IMR-90 (cell line): Measurements from ENCODE around the gene LYVE1. TPM values are rescaled to one million over a fixed set of nuclear protein-coding genes. Genes with fewer than 3 reads are reported as not detected.
A peak's percentile ranks its signal among the peaks of the same experiment; 100 is the strongest.

Experiments
- ATAC-seq: fragments of 200-7000 bp; cut with Tn5 transposase; 2 replicates; pipeline ENCODE4 v1.9.1; 2020; ENCODE audit warnings: low read depth, mild to moderate bottlenecking, moderate library complexity
- BruUV-seq: library from RNA; stranded (reverse); fragments of 400-500 nt; replicated peaks from 2 replicates; lab custom pipeline; 2021; lab: Mats Ljungman, UMichigan
- CTCF ChIA-PET: fragments of 300-600 bp; formaldehyde crosslinking; extraction: SDS; loops from one replicate; lab custom pipeline; 2021; ENCODE audit warnings: antibody characterized with exemption; lab: Yijun Ruan, JAX
- POLR2A ChIA-PET: fragments of 300-600 bp; sonication (Branson Sonifier 250); formaldehyde crosslinking; loops from one replicate; lab custom pipeline; 2022; ENCODE audit warnings: antibody characterized with exemption; ENCODE audit not compliant: unreplicated experiment; lab: Charles Lee
- DNase-seq: peaks from one replicate; pipeline ENCODE4 v3.0.0; 2013
- H2AFZ ChIP-seq: replicated peaks from 2 replicates; pipeline ENCODE3; 2013; ENCODE audit warnings: low read length, mild to moderate bottlenecking; ENCODE audit not compliant: poor library complexity
- H2AK5ac ChIP-seq: 2 replicates; pipeline ENCODE4 v1.6.1; 2013; ENCODE audit warnings: low read depth, low read length, inconsistent platforms
- H2AK9ac ChIP-seq: replicated peaks from 2 replicates; pipeline ENCODE3; 2013; ENCODE audit warnings: mild to moderate bottlenecking, low read depth, low read length, moderate library complexity; ENCODE audit not compliant: poor library complexity
- H2BK120ac ChIP-seq: 2 replicates; pipeline ENCODE4 v1.6.1; 2013; ENCODE audit warnings: low read depth, low read length, inconsistent platforms
- H2BK15ac ChIP-seq: 3 replicates; pipeline ENCODE4 v1.6.1; 2013; ENCODE audit warnings: low read depth, low read length, inconsistent platforms
- H2BK20ac ChIP-seq: 2 replicates; pipeline ENCODE4 v1.6.1; 2013; ENCODE audit warnings: low read depth, mild to moderate bottlenecking, inconsistent platforms, low read length, moderate library complexity
- H2BK5ac ChIP-seq: 2 replicates; pipeline ENCODE4 v1.6.1; 2013; ENCODE audit warnings: mild to moderate bottlenecking, low read depth, low read length, inconsistent platforms; ENCODE audit not compliant: poor library complexity, severe bottlenecking
- H3K14ac ChIP-seq: replicated peaks from 2 replicates; pipeline ENCODE4 v1.6.1; 2013; ENCODE audit warnings: low read depth, low read length, inconsistent platforms
- H3K18ac ChIP-seq: 2 replicates; pipeline ENCODE4 v1.6.1; 2013; ENCODE audit warnings: low read depth, low read length, control low read depth
- H3K23ac ChIP-seq: 2 replicates; pipeline ENCODE4 v1.6.1; 2013; ENCODE audit warnings: low read depth, low read length, inconsistent platforms
- H3K27ac ChIP-seq: 2 replicates; pipeline ENCODE4 v1.5.1; 2013; ENCODE audit warnings: mild to moderate bottlenecking, control low read depth, low read length; ENCODE audit not compliant: insufficient read depth
- H3K27me3 ChIP-seq: 2 replicates; pipeline ENCODE4 v1.6.1; 2013; ENCODE audit warnings: low read length; ENCODE audit not compliant: control insufficient read depth, insufficient read depth
- H3K36me3 ChIP-seq: 2 replicates; pipeline ENCODE4 v1.6.1; 2013; ENCODE audit warnings: low read length, mixed read lengths; ENCODE audit not compliant: control insufficient read depth, insufficient read depth
- H3K4ac ChIP-seq: 2 replicates; pipeline ENCODE4 v1.6.1; 2013; ENCODE audit warnings: low read depth, low read length, inconsistent platforms
- H3K4me1 ChIP-seq: 2 replicates; pipeline ENCODE4 v1.6.1; 2013; ENCODE audit warnings: low read length, mixed read lengths; ENCODE audit not compliant: control insufficient read depth, insufficient read depth
- H3K4me2 ChIP-seq: 2 replicates; pipeline ENCODE4 v1.6.1; 2013; ENCODE audit warnings: low read depth, mild to moderate bottlenecking, control low read depth, low read length, moderate library complexity
- H3K4me3 ChIP-seq: 2 replicates; pipeline ENCODE4 v1.5.1; 2013; ENCODE audit warnings: low read depth, mild to moderate bottlenecking, control low read depth, low read length, moderate library complexity; ENCODE audit not compliant: insufficient read depth
- H3K56ac ChIP-seq: 2 replicates; pipeline ENCODE4 v1.6.1; 2013; ENCODE audit warnings: low read length, inconsistent platforms; ENCODE audit not compliant: insufficient read depth; ENCODE audit errors: extremely low read depth
- H3K79me1 ChIP-seq, 2 experiments: 2 replicates each; pipeline ENCODE4 v1.6.1; 2013; ENCODE audit warnings: low read length in 2 of 2, inconsistent platforms in 1 of 2, low read depth in 1 of 2
- H3K9ac ChIP-seq: 2 replicates; pipeline ENCODE4 v1.6.1; 2013; ENCODE audit warnings: low read depth, low read length, control low read depth
- H3K9me1 ChIP-seq: 2 replicates; pipeline ENCODE4 v1.6.1; 2013; ENCODE audit warnings: low read length, inconsistent platforms; ENCODE audit not compliant: insufficient read depth
- H3K9me3 ChIP-seq: 2 replicates; pipeline ENCODE4 v1.6.1; 2013; ENCODE audit warnings: low read length; ENCODE audit not compliant: control insufficient read depth, insufficient read depth
- H4K20me1 ChIP-seq: 2 replicates; pipeline ENCODE4 v1.6.1; 2013; ENCODE audit warnings: low read length, inconsistent platforms; ENCODE audit not compliant: insufficient read depth
- H4K5ac ChIP-seq: 2 replicates; pipeline ENCODE4 v1.6.1; 2013; ENCODE audit warnings: mild to moderate bottlenecking, low read depth, low read length, control low read depth
- H4K8ac ChIP-seq, 2 experiments: 2 replicates each; pipeline ENCODE4 v1.6.1; 2013; ENCODE audit warnings: low read depth in 2 of 2, low read length in 2 of 2, control low read depth in 1 of 2, inconsistent platforms in 1 of 2
- H4K91ac ChIP-seq: 2 replicates; pipeline ENCODE4 v1.6.1; 2013; ENCODE audit warnings: low read depth, low read length, inconsistent platforms; ENCODE audit not compliant: insufficient read depth
- CEBPB ChIP-seq: IDR thresholded peaks from 2 replicates; pipeline ENCODE4 v1.6.1; 2012; ENCODE audit warnings: low read depth, low read length, improper control_type of control experiment
- MXI1 ChIP-seq: IDR thresholded peaks from 2 replicates; pipeline ENCODE4 v1.6.1; 2012; ENCODE audit warnings: low read depth, mild to moderate bottlenecking, low read length, moderate library complexity, borderline replicate concordance
- NFE2L2 ChIP-seq: fragments of 150-350 bp; IDR thresholded peaks from 2 replicates; pipeline ENCODE4 v1.6.1; 2016; ENCODE audit warnings: low read depth, mild to moderate bottlenecking, low read length
- USF2 ChIP-seq: fragments of 150-350 bp; IDR thresholded peaks from 2 replicates; pipeline ENCODE4 v1.6.1; 2017; ENCODE audit warnings: mild to moderate bottlenecking, antibody characterized with exemption, low read length, low read depth
- WGBS, 2 experiments: methylation state at CpG; one replicate each; pipeline versions ENCODE4 v1.1.5 to v1.1.7; 2013; ENCODE audit warnings: missing lambda C conversion rate in 2 of 2; ENCODE audit not compliant: insufficient read length in 1 of 2; ENCODE audit errors: extremely low coverage in 2 of 2; 5-methylcytosine and 5-hydroxymethylcytosine counted together
- dilution Hi-C: fragments of 300-500 bp; cut with HindIII; formaldehyde crosslinking; loops from one replicate; pipeline ENCODE4 v1.14.3; 2018; ENCODE audit warnings: low sequenced_read_pairs; ENCODE audit not compliant: unreplicated experiment
- in situ Hi-C: fragments of 300-500 bp; cut with MboI; formaldehyde crosslinking; loops from 3 replicates; pipeline ENCODE4 v1.14.3; 2019; ENCODE audit warnings: low sequenced_read_pairs, inconsistent platforms, mixed read lengths
- intact Hi-C: fragments of 100-400 bp; cut with micrococcal nuclease; formaldehyde crosslinking; loops from 2 replicates; pipeline ENCODE4 v1.10.0; 2022
- polyA plus RNA-seq, 3 experiments: library from polyadenylated mRNA; depleted of rRNA; stranded (reverse); fragments of >200 nt; gene quantifications; 2 replicates each; pipeline ENCODE4 v1.2.3, GENCODE V29; 2012; ENCODE audit warnings: low replicate concordance in 1 of 3
- total RNA-seq: library from RNA; depleted of rRNA; stranded (reverse); fragments of >200 nt; gene quantifications from 2 replicates; pipeline ENCODE4 v1.2.3, GENCODE V29; 2012

LYVE1 gene
- total and polyA plus RNA-seq, 2 of the 4 experiments (the other 2 are of a cell fraction), result not detected

- intact Hi-C loops, result no loop called here
- H3K56ac ChIP-seq, result peak overlapping the region; percentile 13
- H3K79me1 ChIP-seq, result peaks cover 0 to 18% of the 10 kb centered on the region in 2 experiments; a peak in 2 of 4 replicates
- no peaks in the 10 kb centered on the region for H4K20me1 ChIP-seq
- 73% methylated on average over 3 of the region's 6 CpGs; no CpG with 5 or more reads in 1 of the 2 experiments for WGBS, 2 experiments
- peaks cover 40% of the 10 kb centered on the region for H3K9me1 ChIP-seq
- peak; percentile 78 for DNase-seq
- peaks cover 27% of the 10 kb centered on the region for H3K4me1 ChIP-seq
- H2BK15ac ChIP-seq, result peak overlapping the region; percentile 79; the same call in 2 of the 3 replicates
- no peak overlapping the region for H2AK9ac ChIP-seq
- H3K14ac ChIP-seq, result peak overlapping the region; percentile 85
- H4K5ac ChIP-seq, result peak overlapping the region; percentile 42
- H3K4me2 ChIP-seq, result no peak overlapping the region
- ATAC-seq, result peak; percentile 84
- H3K36me3 ChIP-seq, result peaks cover 29% of the 10 kb centered on the region
- in situ Hi-C loops, result no loop called here
- H3K4ac ChIP-seq, result peak overlapping the region; percentile 88
- H2BK20ac ChIP-seq, result peak overlapping the region; percentile 93
- no peak overlapping the region for H2AFZ ChIP-seq
- H3K4me3 ChIP-seq, result no peak overlapping the region
- H3K18ac ChIP-seq, result peak overlapping the region; percentile 77
- peak overlapping the region; percentile 86 for H2BK120ac ChIP-seq
- peak overlapping the region; percentile 25 to 93 for H4K8ac ChIP-seq
- POLR2A ChIA-PET, result no interaction called here
- peak overlapping the region; percentile 51; the same call in 1 of the 2 replicates for H3K23ac ChIP-seq
- H3K27ac ChIP-seq, result peak overlapping the region; percentile 84
- TF ChIP-seq USF2 (peak; percentile 22; the same call in 1 of the 2 replicates), CEBPB (0 out of 2 replicates have a peak, but pooled peaks have one; percentile 30), NFE2L2 (no peak), MXI1 (peak; percentile 96)
- BruUV-seq, result no TSS peak
- CTCF ChIA-PET, result no interaction called here
- peak overlapping the region; percentile 73 for H4K91ac ChIP-seq
- H3K9me3 ChIP-seq, result no peaks in the 10 kb centered on the region
- dilution Hi-C loops, result no loop called here
- H2AK5ac ChIP-seq, result peak overlapping the region; percentile 83
- H3K27me3 ChIP-seq, result no peaks in the 10 kb centered on the region
- peak overlapping the region; percentile 88 for H2BK5ac ChIP-seq
- no peak overlapping the region for H3K9ac ChIP-seq
Observed at GRCh38 chr11:10599388-10600175, 31.1 kb upstream of the LYVE1 start.
